GM18498 (cell line): ENCODE results near the gene PLA2G5.
"Not testable (repeated sequence)": the region's sequence is repeated elsewhere in the genome, so short reads cannot be mapped to it uniquely, and the experiment has no call there.

Source experiments
- ATAC-seq: cut with Tn5 transposase; IDR thresholded peaks from one replicate; pipeline ENCODE4 v1.9.1; 2021; ENCODE audit warnings: mild to moderate bottlenecking, moderate library complexity; ENCODE audit not compliant: unreplicated experiment

The PLA2G5 gene

GRCh38 chr1:20115479-20115878 is 45.5 kb downstream of the PLA2G5 start:
- no peak for ATAC-seq

DNA sequence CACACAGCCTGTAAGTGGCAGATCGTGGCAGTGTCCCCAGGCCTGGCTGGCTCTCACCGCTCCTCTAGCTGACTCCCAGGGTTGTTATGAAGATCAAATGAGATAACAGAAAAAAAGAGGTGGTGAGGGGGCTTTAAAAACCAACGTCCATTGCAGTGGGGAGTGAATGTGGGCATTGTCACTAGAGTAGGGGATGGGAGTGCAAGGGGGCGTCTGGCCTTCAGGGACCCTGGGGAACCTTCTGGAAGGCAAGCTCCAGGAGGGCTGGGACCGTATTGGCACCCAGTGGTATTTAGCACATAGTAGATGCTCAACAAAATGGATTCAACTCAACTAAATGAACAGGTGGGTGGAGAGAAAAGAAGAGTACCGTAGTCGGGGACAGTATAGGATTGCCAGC is 45.9 kb downstream of the PLA2G5 start:
- ATAC-seq = no peak

DNA sequence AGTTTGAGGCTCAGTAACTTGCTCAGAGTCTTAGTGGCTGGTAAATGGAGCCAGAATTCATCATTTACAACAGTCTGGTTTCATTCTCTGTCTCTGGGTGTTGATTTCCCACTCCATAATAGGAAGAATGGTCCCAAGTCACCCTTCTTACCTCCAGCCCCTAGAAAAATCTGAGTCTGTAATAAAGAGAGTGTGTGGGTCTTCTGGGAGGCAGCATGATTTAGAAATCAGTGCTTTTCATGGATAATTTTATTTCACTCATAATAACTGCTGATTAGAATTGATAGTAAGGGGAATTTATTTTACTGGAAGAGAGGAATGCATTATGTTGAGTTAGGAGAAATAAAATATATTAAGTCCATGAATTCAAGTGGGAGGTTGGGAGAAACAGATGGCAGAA is 47.2 kb downstream of the PLA2G5 start:
- ATAC-seq = no peak

- ATAC-seq = no peak
Measured at GRCh38 chr1:20119347-20119746, 49.4 kb downstream of the PLA2G5 start, which contains the start of gene PLA2G2D. TSS of gene PLA2G2D (minus strand) at chr1:20119536. CDS start at chr1:20119498, 38 bp downstream.

GRCh38 chr1:20120796-20121195 is 50.8 kb downstream of the PLA2G5 start:
- no peak for ATAC-seq

- no peak for ATAC-seq
Measured at GRCh38 chr1:20123722-20124455, 53.9 kb downstream of the PLA2G5 start.

- ATAC-seq = no peak
Measured at GRCh38 chr1:20124456-20125057, 54.6 kb downstream of the PLA2G5 start.

GRCh38 chr1:20125100-20125499 is 55.1 kb downstream of the PLA2G5 start:
- ATAC-seq = no peak

DNA sequence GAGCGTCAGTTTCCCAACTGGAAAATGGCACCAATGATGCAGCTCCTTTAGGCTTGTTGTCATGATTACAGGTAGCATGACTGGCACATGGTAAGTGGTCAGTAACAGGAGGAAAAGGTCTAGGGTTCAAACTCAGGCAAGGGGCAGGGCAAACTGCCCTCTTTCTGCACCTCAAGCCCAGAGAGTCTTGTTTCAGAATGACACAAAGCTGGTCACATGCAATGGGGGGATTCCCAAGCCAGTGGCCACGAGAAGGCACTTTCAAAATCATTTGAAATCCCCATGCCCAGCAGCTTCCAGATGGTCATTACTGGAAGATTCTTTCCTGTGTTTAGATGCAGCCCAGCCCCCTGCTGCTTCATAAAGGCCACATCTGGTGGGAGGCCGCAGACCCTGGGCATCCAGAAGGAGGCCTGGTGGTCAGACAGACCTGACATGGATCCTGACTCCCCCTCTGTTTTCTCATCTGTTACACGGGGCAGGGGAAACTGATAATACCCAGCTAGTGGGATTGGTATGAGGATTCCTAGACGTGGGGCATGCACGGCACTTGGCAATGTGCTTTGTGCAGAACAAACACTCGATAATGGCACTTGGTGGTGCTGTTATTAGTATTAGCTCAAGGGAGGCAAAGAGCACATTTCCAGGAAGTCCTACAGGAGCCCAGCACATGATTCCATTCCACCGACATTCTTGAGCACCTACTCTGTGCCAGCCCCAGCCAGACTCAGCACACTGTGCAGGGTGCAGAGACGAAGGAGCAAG is 56.2 kb downstream of the PLA2G5 start:
- ATAC-seq = no peak

- ATAC-seq = no peak
Measured at GRCh38 chr1:20126806-20127440, 56.9 kb downstream of the PLA2G5 start.

DNA sequence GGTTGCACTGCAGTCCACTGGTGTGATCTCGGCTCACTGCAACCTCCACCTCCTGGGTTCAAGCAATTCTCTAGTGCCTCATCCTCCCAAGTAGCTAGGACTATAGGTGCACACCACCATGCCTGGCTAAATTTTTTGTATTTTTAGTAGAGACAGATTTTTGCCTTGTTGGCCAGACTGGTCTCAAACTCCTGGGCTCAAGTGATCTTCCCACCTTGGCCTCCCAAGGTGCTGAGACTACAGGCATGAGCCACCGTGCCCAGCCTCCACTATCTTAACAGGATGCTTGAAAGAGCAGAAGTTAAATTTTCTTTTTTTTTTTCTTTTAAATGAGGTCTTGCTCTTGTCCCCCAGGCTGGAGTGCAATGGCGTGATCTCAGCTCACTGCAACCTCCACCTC is 60.5 kb downstream of the PLA2G5 start:
- not testable (repeated sequence) for ATAC-seq

DNA sequence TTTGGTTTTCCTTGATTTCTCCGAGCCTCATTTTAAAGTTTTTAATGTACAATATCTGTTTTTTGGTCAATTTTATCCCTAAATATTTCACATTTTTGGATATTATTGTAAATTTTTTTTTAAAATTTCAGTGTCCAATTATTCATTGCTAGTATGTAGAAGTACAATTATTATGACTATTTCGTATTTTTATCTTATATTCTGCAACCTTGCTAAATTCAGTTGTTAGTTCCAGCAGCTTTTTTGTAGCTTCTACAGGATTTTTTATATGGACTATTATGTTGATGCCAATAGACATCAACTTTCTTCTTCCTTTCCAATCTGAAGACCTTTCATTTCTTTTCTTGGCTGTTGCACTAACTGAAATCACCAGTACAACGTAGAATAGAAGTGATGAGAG is 65.0 kb downstream of the PLA2G5 start:
- ATAC-seq = no peak

- ATAC-seq = no peak
Measured at GRCh38 chr1:20136249-20136648, 66.3 kb downstream of the PLA2G5 start.

DNA sequence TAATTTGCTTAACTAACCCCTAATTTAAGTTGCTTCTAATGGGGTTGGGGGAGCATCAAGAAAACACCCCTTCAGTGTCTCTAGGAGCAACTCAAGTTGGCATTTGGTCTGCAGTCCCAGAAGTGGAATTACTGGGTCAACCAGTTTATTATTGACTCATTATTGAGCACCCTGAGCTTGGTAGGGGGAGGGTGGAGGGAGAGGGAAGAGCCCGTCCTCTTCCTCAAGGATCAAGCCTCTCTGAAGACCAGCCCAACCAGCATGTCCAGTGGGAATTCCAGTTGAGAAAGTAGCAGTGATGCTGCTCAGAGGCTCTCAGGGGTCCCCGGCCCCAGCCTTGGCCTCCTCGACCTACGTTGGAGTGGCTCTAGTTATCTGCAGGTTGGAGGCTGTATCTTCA is 67.1 kb downstream of the PLA2G5 start:
- ATAC-seq = no peak

GRCh38 chr1:20137604-20138003 is 67.6 kb downstream of the PLA2G5 start:
- no peak for ATAC-seq

DNA sequence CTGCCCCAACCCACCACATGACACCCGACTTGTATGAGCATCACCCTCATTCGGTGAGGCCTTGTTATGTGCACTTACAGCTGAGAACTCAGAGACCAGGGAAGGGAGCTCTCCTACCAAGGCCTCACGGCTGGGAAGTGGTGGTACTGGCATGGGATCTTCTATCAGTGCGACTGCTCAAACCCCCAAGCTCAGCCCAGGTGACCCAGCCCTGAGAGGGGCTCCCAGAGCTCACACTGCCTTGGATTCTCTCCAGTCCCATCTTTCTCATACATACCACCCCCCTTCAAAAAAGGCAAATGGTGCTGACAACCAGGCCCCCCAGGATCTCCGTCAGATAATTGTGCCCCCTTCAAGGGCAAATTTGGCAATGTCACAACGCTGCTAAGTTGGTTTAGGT is 68.4 kb downstream of the PLA2G5 start:
- ATAC-seq = no peak

GRCh38 chr1:20138961-20139550 is 69.1 kb downstream of the PLA2G5 start, which contains the start of gene PLA2G2F:
TSS of gene PLA2G2F (plus strand) at chr1:20139323. CDS start at chr1:20139428, 105 bp downstream.
- ATAC-seq = no peak

DNA sequence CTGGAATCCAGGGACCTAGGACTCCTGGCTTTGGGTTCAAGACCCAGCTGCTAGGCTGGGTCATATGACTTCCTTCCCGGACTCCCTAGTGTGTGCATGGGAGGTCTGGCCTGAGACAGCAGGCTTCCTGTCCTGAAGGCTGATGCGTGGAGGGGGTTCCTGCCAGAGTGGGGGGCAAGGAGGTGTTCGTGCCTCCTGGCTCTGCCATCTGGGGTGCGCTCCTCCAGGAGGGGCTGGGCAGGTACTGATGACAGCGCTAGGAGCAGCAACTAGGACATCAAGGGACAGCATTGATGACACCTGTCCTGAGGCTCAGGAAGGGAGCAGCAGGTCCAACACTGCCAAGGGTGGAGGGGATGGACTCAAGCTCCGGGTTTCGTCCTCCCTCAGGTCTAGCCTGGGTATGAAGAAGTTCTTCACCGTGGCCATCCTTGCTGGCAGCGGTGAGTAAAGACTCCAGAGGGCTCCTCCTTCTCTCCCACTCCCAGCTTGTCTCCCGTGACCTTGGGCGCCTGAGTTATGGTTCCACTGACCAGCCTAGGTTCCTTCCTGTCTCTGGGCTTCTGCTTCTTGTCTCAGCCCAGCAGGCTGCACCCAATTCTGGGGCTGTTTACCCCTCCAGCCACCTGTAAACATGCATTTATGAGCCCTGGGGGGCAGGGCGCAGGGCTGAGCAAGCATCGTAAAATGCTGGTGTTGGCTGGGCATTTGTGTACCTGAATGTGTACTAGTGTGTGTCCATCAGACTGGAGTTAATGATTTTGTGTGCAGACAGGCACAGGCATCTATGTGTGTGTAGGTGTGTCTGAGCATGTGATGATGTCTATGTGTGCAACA is 70.0 kb downstream of the PLA2G5 start:
- ATAC-seq = no peak

- ATAC-seq = no peak
Measured at GRCh38 chr1:20141001-20141400, 71.0 kb downstream of the PLA2G5 start.

DNA sequence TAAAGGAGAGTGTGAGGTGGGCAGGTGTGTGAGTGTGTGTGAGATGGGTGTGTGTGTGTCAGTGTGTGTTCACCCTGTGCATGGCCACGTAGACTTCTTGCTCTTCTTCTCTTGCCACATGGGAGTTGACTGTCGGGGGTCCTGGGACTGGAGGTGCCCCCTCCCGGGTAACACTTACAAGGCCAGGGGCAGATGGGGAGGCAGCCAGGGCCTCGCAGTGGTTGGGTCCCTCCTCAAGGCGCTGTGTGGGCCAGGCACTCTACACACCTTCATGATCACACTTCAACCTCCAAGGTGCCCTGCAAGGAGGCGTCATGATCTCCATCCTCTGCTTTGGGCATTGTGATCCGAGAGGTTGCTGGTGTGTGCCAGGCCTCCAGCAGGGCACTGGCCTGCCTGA is 71.5 kb downstream of the PLA2G5 start:
- ATAC-seq = no peak
